Measurements from ENCODE around the gene RAPGEF4.
"Not testable (repeated sequence)": the region's sequence is repeated elsewhere in the genome, so short reads cannot be mapped to it uniquely, and the experiment has no call there.

RAPGEF4 gene

DNA sequence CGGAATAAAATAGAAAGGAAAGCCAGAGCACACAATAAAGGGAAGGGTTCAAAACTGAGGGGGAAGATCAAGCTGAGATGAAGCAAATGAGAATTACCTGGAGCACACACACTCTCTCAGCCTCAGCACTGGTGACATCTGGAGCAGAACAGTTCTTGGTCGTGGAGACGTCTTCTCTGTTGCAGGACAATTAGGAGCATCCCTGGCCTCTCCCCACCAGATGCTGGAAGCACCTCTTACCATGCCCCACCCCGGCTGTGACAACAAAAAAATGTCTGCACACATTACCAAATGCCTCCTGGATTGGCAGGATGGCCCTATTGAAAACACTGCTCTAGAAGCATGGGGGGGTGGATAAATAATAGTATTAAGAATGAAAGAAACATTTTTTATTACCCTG is 296.4 kb downstream of the RAPGEF4 start:
- DNase-seq (ENCODE audit: low read depth, low spot score), result no peak

DNA sequence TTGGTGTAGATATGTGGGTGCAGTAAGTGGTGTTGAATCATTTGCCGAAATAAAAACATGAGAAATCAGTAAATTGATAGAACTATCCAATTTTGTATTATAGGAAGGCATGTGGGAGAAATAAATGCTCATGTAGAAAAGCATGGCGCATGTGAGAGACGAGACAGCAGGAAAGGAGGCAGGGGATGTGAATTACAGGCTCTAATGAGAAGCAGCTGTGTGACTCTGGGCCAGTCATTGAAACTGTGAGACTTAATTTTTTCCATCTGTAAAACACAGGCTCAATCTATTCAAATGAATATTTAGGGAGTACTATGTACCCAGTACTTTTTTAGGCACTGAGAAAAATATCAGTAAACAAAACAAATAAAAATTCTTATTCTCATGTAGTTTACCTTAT is 297.4 kb downstream of the RAPGEF4 start:
- no peak for DNase-seq (ENCODE audit: low read depth, low spot score)

DNA sequence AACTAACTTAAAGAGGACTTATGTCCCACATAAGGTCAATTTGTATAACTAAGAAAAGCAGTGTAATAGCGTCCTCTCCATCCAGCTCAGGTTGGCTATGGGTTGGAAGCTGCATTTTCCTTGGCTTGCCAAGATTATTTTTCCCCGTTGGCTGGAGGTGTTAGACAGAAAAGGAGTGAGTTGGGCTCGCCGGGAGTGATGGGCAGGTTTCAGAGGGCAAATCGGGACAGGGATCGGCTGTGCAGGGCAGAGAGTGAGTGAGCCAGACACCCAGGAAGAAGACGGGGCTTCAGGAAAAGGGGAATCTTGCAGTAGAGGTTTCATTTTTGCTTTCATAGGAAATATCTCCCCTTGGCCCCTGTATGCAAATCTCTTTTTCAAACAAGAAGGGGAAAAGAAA is 298.5 kb downstream of the RAPGEF4 start:
- no peak for DNase-seq (ENCODE audit: low read depth, low spot score)

DNA sequence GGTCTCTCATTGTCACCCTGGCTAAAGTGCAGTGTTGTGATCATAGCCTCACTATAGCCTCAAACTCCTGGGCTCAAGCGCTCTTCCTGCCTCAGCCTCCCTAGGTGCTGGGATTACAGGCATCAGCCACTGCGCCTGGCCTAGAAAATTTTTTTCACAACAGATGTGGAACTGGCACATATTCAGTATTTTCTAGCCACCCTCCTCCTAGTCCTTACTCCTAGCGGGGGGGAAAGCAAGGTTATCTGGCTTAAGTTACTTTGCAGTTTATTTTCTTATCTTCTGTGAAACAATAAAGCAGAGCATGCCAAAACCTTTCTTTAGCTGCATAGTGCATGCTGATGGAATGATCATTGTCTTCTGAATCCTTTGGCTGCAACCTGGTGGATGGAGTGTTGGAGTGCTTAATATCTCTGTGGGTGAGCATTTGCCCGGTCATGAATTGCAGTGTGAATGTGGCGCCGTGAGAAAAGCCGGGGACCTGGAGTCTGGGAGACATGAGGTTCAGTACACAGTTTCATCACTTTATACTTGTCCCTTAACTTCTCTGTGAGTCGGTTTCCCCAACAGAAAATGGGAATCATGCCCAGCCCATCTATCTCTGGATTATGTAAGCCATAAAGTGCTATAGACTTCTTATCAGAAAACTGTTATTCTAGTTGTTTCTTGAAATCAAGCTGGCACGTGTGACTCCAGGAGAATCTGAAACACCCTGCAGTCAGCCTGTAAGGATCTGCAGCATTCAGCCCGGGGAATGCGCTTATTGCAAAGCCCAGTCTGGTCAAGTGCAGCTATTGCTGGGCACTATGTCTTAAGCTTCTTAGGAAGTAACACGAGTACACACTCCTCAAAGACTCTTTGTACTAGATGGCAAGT is 301.8 kb downstream of the RAPGEF4 start:
- no peak for DNase-seq (ENCODE audit: low read depth, low spot score)

DNA sequence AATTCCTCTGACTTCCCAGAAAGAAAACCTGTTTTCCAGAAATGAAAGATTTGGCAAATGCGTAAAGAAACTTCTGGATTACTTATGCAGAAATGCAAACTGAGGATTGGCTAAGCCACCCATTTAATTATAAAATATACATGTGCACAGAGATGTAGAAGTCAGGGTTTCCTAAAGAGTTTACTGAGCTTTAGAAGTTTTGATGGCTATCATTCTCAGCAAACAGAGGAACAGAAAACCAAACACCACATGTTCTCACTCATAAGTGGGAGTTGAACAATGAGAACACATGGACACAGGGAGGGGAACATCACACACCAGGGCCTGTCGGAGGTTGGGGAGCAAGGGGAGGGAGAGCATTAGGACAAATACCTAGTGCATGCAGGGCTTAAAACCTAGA is 302.6 kb downstream of the RAPGEF4 start:
- DNase-seq (ENCODE audit: low read depth, low spot score), result not testable (repeated sequence)

DNA sequence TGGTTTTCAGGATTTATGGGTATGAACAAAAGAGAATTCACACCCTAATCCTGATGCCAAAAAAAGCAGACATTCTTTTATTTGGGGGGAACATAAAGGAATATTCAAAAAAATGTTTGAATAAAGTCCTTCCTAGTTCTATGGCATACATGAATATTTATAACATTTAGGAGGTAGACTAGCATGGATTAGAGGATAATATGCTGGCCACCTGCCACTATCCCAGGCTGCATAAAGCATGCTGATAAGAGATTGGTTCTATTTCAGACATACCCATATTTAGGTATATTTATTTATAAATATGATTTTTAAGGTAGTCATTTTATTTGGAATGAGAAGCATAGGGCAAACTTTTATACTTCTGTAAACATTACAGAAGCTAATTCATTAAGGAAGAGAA is 305.1 kb downstream of the RAPGEF4 start:
- no peak for DNase-seq (ENCODE audit: low read depth, low spot score)

DNA sequence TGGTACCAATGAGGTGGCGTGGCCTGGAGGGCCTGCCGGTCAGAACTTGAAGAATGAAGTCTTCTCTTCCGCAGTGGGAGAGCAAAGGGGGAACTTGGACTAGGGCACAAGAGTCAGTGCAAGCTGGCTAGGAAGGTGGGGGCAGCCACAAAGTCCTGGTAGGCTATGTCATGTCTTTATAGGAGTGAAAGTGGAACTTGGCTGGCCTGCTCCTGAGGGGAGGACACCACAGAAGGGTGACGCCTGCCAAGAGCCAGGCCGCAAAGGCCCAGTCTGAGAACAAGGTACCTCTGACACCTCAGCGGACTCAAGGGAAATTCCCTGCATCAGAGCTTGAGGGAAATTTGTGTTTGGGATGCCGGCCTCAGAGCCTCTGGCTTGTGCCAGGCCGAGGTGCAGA is 307.8 kb downstream of the RAPGEF4 start:
- DNase-seq (ENCODE audit: low read depth, low spot score), result no peak

DNA sequence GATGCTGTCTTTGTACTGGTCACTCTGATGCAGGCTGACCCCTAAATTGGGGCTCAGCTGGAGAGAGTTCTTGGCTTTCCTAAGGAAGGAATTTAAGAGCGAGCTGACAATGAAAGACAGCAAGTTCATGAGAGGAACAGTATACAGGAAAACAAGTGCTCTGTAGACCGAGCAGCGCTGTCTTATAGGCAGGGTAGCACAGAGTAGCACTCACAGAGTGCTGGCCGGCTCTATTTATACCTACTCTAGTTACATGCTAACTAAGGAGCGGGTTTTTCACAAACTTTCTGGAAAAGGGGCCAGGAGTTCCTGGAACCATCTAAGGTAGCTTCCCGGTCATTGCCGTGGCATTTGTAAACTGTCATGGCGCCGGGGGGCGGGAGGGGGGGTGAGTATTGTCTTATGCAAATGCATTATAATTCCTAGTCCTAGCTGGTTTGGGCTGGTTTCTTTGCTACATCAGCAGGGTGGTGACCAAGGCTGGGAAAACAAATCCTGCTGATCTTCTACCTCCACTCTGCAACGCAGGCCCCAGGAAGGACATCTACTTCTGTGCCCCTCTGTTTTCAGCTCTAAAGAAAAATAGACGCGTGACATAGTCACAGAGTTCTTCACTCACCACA is 308.4 kb downstream of the RAPGEF4 start:
- no peak for DNase-seq (ENCODE audit: low read depth, low spot score)

DNA sequence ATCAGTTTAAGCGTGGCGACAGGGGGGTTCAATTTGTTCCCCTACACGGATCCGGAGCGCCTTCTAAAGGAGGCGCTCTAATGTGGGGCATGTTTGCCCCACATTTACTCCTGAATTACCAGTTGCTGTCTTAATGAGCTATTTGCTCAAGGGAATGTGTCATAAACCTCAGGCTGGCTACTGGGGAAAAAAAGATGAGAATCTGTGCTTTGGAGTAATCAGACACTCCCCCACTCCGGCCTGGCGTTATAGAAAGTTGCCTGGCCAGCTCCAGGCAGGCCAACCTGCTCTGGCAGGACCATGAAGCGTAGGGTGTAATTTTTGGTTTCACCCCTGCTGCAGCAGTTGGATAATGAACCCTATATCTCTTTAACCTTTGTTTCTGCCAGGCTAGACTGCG is 309.0 kb downstream of the RAPGEF4 start:
- DNase-seq (ENCODE audit: low read depth, low spot score), result no peak

DNA sequence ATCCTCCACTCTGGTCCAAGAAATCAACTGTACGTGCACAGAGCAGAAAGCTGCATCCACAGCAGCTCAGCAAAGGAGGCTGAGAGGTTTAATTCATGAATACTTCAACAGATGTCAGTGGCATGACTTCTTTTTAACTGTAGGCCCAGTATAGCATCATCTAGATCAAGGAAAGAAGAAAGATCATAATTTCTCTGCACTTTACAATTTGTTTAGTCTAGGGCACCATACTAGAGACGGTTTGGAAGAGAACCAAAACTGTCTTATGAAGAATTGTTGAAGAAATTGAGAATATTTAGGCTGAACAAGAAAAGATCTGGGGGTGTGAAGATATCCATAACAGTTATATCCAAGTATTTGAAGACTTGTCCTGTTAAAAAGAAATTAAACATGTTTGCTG is 309.5 kb downstream of the RAPGEF4 start:
- DNase-seq (ENCODE audit: low read depth, low spot score), result no peak

DNA sequence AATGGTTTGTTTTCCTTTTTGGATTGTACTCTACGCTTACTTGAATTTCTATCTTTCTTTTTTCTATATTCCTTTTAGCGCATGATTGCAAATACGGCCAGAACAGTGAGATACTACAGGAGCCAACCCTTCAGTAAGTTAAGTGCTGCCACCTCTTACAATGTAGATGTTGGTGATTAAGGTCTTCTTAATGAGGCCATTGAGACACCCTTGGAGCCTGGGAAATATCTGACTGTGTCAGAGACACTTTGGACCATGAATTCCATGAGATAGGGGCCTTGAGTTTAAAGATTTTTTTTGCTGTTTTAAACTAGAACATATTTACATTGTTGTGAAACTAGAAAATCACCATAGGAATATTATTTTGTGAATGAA is 312.9 kb downstream of the RAPGEF4 start:
- DNase-seq (ENCODE audit: low read depth, low spot score), result no peak

DNA sequence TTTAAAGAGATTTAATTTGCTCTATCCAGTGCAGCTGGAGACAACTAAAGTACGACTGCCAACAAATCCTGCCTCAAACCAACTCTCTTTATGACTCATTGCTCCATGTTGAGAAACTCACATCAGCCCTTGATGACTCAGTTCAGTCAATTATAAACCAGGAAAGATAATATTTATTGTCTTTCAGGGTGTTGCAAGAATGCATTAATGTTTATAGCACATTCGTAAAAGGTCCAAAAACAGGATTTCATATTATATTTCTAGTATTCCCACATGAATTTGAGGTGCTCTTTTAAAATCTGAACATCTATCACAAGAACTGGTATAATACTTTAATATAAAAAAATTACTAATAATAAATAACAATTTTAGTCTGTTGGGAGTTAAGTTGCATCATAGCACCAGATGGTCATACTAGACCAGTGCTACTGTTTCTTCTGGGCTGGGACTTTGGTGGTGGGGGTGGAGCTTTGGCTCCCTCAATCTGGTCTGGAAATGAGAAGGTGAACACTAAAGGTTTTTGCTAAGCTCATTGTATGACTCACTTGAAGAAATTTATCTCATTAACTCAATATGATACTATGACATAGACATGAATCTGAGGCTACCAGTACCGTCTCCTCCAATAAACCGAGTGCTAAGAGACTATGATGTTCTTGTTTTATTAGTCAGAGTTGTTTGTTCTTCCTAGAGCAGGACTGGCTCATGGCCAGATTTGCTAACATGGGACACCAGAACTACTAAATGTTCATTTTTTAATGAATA is 313.4 kb downstream of the RAPGEF4 start:
- DNase-seq (ENCODE audit: low read depth, low spot score), result peak; percentile 89

DNA sequence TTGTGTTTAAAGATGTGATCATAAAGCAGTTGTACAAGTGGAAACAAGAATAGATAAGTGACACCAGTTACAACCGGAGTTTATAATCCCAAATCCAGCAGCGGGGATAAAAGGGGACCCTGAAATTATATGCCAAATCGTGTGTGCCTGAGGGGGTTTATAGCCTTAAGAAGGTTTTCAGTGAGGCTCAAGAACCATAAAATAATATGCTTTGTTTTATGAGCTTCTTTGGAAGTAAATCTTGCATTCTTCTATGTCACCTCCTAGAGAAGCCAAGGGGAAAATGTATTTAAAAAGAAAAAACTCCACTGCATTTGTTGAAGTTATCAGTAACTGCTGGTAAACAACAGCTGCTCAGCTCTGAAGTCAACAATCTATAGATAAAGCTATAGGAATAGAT is 314.2 kb downstream of the RAPGEF4 start:
- DNase-seq (ENCODE audit: low read depth, low spot score), result no peak

DNA sequence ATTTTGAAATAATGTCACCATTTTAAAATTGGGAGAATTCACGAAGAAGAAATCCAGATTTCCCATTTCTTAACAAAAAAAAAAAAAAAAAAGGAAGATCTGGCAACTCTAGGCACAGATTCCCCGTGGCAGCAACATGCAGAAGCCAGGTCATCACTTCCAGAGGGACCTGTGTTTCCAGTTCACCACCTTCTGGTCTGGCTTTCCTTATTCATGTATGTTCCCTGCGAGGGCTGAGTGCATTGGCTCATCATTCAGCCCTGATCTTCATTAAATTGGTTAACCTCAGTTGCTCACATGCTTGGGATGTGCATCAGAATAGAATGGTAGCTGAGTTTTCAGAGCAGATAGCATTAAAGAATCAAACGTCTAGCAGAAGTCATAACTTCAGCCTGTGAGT is 315.0 kb downstream of the RAPGEF4 start:
- DNase-seq (ENCODE audit: low read depth, low spot score), result no peak

DNA sequence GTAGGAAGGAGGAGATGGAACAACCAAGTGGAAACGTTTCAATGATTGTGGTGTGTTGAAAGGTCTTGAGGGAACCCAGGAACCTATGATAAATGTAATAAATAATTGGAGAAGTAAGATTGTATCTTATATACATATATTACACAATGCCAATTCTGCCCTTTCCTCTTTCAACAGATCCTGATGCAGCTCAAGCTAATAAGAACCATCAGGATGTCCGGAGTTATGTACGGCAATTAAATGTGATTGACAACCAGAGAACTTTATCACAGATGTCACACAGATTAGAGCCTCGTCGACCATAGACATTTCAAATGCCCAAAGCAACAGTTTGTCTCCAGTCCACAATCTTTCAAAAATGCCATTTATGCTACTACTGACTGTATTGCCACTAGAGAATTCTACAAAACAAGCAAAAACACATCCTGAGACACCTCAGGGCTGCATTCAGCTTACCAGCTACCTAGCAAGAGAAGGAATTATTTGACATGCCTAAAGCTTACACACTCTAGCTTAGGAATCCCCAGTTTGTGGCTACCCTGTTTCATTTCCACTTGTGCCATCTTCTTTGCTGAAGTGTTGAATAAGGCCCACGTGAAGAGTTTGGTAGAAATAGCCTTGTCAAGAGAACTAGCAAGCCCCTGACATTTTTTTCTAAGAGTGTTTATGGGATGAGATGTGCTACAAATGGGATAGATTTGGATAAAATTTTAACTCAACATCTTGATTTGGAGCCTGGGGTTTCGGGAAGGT is 316.0 kb downstream of the RAPGEF4 start:
- no peak for DNase-seq (ENCODE audit: low read depth, low spot score)

DNA sequence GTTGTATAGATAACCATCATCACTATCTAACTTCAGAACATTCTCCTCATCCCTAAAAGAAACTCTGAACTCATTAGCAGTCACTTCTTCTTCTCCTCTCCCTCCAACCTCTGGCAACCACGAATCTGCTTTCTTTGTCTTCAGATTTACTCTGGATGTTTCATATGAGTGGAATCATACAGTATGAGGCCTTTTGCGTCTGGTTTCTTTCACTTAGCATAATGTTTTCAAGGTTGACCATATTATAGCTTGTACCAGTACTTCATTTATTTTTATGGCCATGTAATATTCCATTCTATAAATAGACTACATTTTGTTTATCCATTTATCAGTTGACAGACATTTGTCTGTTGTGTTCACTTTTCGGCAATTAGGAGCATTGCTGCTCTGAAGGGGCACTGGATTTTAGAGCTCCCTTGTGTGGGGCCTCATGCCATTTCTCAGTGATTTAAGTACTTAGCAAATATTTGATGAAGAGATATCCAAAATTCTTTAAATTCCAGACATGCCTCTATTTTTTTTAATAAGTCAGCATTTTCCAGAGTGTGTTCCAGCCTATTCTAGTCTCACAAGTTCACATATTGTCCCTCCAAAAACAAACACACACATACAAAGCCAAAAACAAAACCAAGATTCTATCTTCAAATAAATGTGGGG is 317.5 kb downstream of the RAPGEF4 start:
- no peak for DNase-seq (ENCODE audit: low read depth, low spot score)

DNA sequence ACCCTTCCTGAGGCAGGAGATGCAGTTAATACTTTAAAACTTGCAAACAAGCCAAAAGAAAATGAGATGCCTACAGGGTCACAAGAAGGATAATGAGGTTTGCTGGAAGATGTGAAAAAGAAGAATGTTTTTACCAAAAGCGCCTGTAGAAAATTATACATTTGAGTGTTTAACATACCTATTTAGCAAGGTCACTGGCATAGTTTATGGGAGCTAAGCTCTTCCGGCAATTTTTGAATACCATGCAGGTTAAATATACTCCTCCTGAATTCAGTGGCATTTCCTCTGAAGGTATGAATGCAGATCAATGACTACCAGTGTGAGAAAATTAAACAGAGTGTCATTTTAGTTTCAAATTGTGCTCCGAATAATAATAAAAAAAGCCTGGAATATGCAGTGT is 318.8 kb downstream of the RAPGEF4 start:
- no peak for DNase-seq (ENCODE audit: low read depth, low spot score)

DNA sequence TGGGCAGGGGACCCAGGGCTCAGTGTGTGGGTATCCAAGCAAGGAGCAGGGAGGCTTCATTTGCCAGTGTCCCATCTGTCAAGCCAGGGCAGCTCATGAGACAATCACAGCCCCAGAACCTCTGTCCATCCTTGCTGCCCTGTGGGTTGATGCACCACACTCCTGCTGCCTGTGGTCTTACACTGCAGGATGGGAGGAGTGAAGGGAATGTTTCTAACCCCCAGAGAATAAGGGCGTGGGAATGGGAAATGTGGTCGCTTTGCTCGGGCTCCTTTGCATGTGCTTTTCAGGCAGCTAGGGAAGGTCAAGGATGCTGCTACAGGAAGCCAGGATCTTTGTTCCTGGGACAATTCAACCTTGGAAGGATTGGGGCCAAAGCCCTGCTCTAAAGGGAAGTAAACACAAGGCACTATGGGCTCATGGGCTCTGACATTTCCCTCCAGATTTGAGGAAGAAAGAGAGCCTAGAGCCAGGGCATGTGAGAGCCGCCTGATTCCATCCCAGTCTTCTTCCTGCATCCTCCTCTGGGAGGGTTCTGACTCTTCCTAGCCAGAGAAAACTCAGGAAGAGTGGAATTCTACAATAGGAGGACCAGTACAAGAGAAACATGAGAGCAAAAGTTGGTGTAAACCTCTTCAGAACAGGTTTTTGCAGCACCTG is 321.2 kb downstream of the RAPGEF4 start:
- no peak for DNase-seq (ENCODE audit: low read depth, low spot score)

DNA sequence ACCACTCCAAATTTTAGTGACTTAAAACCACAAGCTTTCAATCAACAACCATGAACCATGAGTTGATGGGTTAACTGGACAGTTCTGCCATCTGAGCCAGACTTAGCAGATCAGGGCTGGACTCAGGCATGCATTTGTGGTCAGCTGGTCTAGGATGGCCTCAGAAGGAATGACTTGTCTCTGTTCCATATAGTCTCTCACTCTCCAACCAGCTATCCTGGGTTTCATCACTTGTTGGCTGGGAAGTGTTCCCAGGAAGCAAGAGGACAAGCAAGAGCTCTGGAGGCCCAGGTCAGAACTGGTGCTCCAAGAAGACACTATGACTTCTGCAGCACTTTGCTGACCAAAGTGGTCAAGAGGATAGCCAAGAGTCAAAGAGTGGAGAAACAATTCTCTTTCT is 322.5 kb downstream of the RAPGEF4 start:
- no peak for DNase-seq (ENCODE audit: low read depth, low spot score)

DNA sequence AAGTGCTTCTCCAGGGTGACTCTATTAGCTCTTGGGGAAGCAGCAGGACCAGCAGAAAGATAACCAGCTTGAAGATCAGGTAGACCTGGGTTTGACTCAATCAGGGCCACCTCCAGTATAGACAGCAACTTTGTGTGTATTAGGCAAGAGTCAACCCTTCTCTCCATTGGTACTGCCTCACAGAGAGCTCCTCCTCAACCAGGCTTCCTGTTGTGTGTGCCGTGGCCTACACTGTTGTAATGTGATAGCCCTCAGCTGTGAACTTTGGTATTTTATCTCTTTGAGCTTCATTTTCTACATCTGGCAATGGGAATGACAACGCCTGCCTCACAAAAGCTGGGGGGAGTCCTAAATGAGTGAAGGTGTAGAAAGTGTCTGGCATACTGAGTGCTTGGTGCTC is 323.0 kb downstream of the RAPGEF4 start:
- no peak for DNase-seq (ENCODE audit: low read depth, low spot score)

DNA sequence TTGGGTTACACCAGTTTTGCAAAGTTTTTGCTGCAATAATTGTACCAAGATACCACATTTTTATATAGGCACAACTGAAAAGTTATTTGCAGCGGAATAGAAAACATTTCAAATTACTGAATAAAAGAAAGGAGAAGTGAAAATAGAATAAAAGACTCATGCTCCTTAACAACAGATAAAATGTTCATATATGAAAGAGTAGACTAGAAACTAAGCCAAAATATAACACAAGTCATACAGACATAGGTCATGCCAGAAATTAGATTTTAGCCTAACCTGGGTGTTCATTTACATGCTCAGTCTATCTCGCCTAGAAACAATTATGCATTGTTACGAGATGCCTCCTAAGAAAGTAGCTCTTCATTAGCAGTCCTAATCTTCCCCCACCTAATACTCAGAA is 323.6 kb downstream of the RAPGEF4 start:
- no peak for DNase-seq (ENCODE audit: low read depth, low spot score)
